Measurements from ENCODE around the gene PTAR1.

- no peak for TF ChIP-seq REST (IDR thresholded peaks at IDR 0.05)
- no peak for TF ChIP-seq ELK1 (IDR thresholded peaks at IDR 0.05; ENCODE audit: low read depth, low read length)
- TF ChIP-seq USF2 (IDR thresholded peaks at IDR 0.05), result no peak
- no peak for TF ChIP-seq CTCF (IDR thresholded peaks at IDR 0.05)
- no peak for TF ChIP-seq MAX (IDR thresholded peaks at IDR 0.05)
- no peak for TF ChIP-seq POLR2A (IDR thresholded peaks at IDR 0.05; ENCODE audit: low read length)
- TF ChIP-seq BHLHE40 (IDR thresholded peaks at IDR 0.05; ENCODE audit: low read depth, low read length), result no peak
- no peak for TF ChIP-seq RAD21 (conservative IDR thresholded peaks at IDR 0.05 in 1 of 2, IDR thresholded peaks at IDR 0.05 in 1 of 2)
- TF ChIP-seq RFX5 (IDR thresholded peaks at IDR 0.05), result no peak
- TF ChIP-seq NR3C1 (IDR thresholded peaks at IDR 0.05), result no peak
- no peak for TF ChIP-seq CEBPB (IDR thresholded peaks at IDR 0.05)
- TF ChIP-seq RNF2 (IDR thresholded peaks at IDR 0.05; ENCODE audit: borderline replicate concordance, low read depth), result no peak
Observed at GRCh38 chr9:69719983-69720382, 39.8 kb downstream of the PTAR1 start.

Data from A549 (cell line).